Endodermal cell (in vitro differentiated cells): ENCODE measurements around the gene FAN1. TPM values are rescaled to one million over a fixed set of nuclear protein-coding genes. Genes with fewer than 3 reads are reported as not detected.

Experiments
- DNase-seq: peaks from one replicate; pipeline ENCODE4 v3.0.0-alpha.2; 2017
- H3K27ac ChIP-seq: 2 replicates; pipeline ENCODE4 v1.5.1; 2013; ENCODE audit warnings: mild to moderate bottlenecking, low read depth, low read length, moderate library complexity
- H3K27me3 ChIP-seq: 2 replicates; pipeline ENCODE4 v1.6.1; 2013; ENCODE audit warnings: mild to moderate bottlenecking, low read length, moderate library complexity; ENCODE audit not compliant: insufficient read depth, control insufficient read depth, poor library complexity, severe bottlenecking
- H3K36me3 ChIP-seq: 2 replicates; pipeline ENCODE4 v1.7.0; 2013; ENCODE audit warnings: mild to moderate bottlenecking, low read length, moderate library complexity; ENCODE audit not compliant: control insufficient read depth, insufficient read depth
- H3K4me1 ChIP-seq: one replicate; pipeline ENCODE4 v1.7.0; 2013; ENCODE audit warnings: low read length; ENCODE audit not compliant: control insufficient read depth, insufficient read depth
- H3K4me3 ChIP-seq: 2 replicates; pipeline ENCODE4 v1.5.1; 2013; ENCODE audit warnings: mild to moderate bottlenecking, low read length, moderate library complexity
- H3K9ac ChIP-seq: 2 replicates; pipeline ENCODE4 v1.6.1; 2013; ENCODE audit warnings: mild to moderate bottlenecking, low read length, moderate library complexity; ENCODE audit not compliant: poor library complexity, severe bottlenecking; ENCODE audit errors: extremely low read depth
- H3K9me3 ChIP-seq: 2 replicates; pipeline ENCODE4 v1.6.1; 2013; ENCODE audit warnings: mild to moderate bottlenecking, low read length, moderate library complexity; ENCODE audit not compliant: control insufficient read depth
- H3K27ac Mint-ChIP-seq: 2 replicates; pipeline ENCODE4 v1.8.0; 2020; ENCODE audit warnings: mixed read lengths
- H3K27me3 Mint-ChIP-seq: 2 replicates; pipeline ENCODE4 v1.8.0; 2021; ENCODE audit warnings: mild to moderate bottlenecking, mixed read lengths; ENCODE audit not compliant: insufficient read depth
- H3K36me3 Mint-ChIP-seq: 2 replicates; pipeline ENCODE4 v1.8.0; 2020; ENCODE audit warnings: low read depth, mixed read lengths
- H3K4me1 Mint-ChIP-seq: 2 replicates; pipeline ENCODE4 v1.8.0; 2020; ENCODE audit warnings: mixed read lengths
- H3K4me3 Mint-ChIP-seq: 2 replicates; pipeline ENCODE4 v1.8.0; 2020; ENCODE audit warnings: mild to moderate bottlenecking, moderate library complexity, mixed read lengths
- H3K9me3 Mint-ChIP-seq: 2 replicates; pipeline ENCODE4 v1.8.0; 2020; ENCODE audit warnings: mild to moderate bottlenecking, mixed read lengths
- CTCF ChIP-seq: fragments of 200-600 bp; sonication (generic); conservative IDR thresholded peaks from 2 replicates; pipeline ENCODE4 v1.5.0; 2021; ENCODE audit warnings: antibody characterized with exemption, mild to moderate bottlenecking
- WGBS, 2 experiments: methylation state at CpG; one replicate each; pipeline versions ENCODE4 v1.1.5 to v1.1.7; 2013; ENCODE audit warnings: missing lambda C conversion rate in 2 of 2, mixed read lengths in 1 of 2; ENCODE audit not compliant: insufficient coverage in 1 of 2, insufficient read length in 1 of 2; 5-methylcytosine and 5-hydroxymethylcytosine counted together
- long read RNA-seq, 4 experiments: library from polyadenylated mRNA in 2 of 4; library from RNA in 1 of 4; library from capped mRNA in 1 of 4; stranded (forward) in 3 of 4; unstranded in 1 of 4; transcript quantifications; one replicate each; pipeline ENCODE4 v2.0.0, GENCODE V29; 2020 to 2021; ENCODE audit warnings: inconsistent platforms in 1 of 4
- polyA plus RNA-seq, 2 experiments: library from polyadenylated mRNA; stranded (reverse); fragments of 50-300 nt; gene quantifications; one replicate each; pipeline ENCODE4 v1.2.3, GENCODE V29; 2013
- total RNA-seq, 2 donors: library from RNA; stranded (reverse); fragmentation: NEBNext Ultra II Directional in 1 of 2; extraction: Animal tissue kit (Norgen Biotek cat#: 25700) in 1 of 2; gene quantifications; 2 replicates in 1 of 2; 3 replicates in 1 of 2; pipeline ENCODE4 v1.2.1, GENCODE V29; 2021

FAN1 gene
- total RNA-seq, result 10 to 100 TPM; 20.0 to 25.9 TPM
- polyA plus RNA-seq (2013, experiment 1 of 2), result 23.9 TPM
- polyA plus RNA-seq (2013, experiment 2 of 2), result 22.3 TPM
- long read RNA-seq, experiment 1, full-length matches to known transcripts, result 2 of 9 reads
- long read RNA-seq, experiment 1, partial matches to known transcripts, result 4 of 9 reads
- long read RNA-seq, experiment 1, other reads (novel, unspliced or antisense), result 3 of 9 reads
- long read RNA-seq, experiment 2, full-length matches to known transcripts, result 26 of 68 reads
- long read RNA-seq, experiment 2, partial matches to known transcripts, result 15 of 68 reads
- long read RNA-seq, experiment 2, other reads (novel, unspliced or antisense), result 27 of 68 reads
- long read RNA-seq, experiment 3, full-length matches to known transcripts, result 41 of 116 reads
- long read RNA-seq, experiment 3, partial matches to known transcripts, result 17 of 116 reads
- long read RNA-seq, experiment 3, other reads (novel, unspliced or antisense), result 58 of 116 reads
- long read RNA-seq, experiment 4, partial matches to known transcripts, result 1 of 3 reads
- long read RNA-seq, experiment 4, other reads (novel, unspliced or antisense), result 1 of 3 reads

DNA sequence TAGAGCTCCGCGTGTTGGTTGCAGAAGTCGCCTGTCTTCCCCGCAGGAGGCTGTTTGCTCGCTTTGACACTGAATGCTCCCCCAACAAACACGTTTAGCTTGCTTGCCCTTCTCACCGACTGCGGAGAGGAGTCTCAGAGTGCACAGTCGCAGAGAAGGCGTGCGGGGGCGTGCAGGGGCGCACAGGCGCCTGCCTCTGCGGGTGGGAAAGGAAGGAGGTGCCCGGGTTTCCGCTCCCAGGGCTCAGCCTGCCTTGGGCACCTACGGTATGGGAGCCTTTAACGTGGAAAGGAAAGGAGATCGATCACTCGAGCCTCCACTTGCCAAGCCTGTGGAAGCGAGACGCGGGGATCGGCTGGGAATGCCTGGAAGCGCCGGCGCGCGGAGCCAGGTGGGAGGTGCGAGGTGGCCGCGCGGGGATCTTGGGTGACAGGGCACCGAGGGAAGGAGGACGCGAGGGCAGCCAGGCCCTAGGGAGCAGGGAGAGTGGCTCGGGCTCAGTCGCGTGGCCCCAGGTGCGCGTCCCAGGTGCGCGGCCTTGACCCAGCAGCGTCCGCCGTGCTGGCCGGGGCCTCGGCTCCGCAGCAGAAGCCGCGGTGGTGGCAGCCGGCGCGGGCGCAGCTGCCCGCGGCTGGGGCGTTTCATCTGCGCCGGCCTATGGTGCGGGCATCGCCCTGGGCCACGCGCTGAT, at the start of gene FAN1:
TSS of gene FAN1 (plus strand) at position 419 of the 691 bp plus-strand sequence. CDS start 749 bp downstream, outside the sequence.
- WGBS, 2 experiments, result 0% methylated on average over 24 to 65 of the region's 65 CpGs
- Mint-ChIP-seq H3K27ac (peak within 1 kb of the TSS; percentile 89), H3K27me3 (no peaks in the 10 kb centered on the region), H3K9me3 (no peaks in the 10 kb centered on the region), H3K4me3 (peak within 1 kb of the TSS; percentile 84), H3K36me3 (peaks cover 9% of the 10 kb centered on the region), H3K4me1 (peaks cover 2% of the 10 kb centered on the region)
- H3K36me3 ChIP-seq, result peaks cover 10% of the 10 kb centered on the region
- H3K9ac ChIP-seq, result peak within 1 kb of the TSS; percentile 51
- no peaks in the 10 kb centered on the region for H3K4me1 ChIP-seq
- no peaks in the 10 kb centered on the region for H3K9me3 ChIP-seq
- peak within 1 kb of the TSS; percentile 96 for H3K4me3 ChIP-seq
- H3K27me3 ChIP-seq, result no peaks in the 10 kb centered on the region
- H3K27ac ChIP-seq, result peak within 1 kb of the TSS; percentile 12
- DNase-seq, result peak; percentile 95
- no peak for TF ChIP-seq CTCF

DNA sequence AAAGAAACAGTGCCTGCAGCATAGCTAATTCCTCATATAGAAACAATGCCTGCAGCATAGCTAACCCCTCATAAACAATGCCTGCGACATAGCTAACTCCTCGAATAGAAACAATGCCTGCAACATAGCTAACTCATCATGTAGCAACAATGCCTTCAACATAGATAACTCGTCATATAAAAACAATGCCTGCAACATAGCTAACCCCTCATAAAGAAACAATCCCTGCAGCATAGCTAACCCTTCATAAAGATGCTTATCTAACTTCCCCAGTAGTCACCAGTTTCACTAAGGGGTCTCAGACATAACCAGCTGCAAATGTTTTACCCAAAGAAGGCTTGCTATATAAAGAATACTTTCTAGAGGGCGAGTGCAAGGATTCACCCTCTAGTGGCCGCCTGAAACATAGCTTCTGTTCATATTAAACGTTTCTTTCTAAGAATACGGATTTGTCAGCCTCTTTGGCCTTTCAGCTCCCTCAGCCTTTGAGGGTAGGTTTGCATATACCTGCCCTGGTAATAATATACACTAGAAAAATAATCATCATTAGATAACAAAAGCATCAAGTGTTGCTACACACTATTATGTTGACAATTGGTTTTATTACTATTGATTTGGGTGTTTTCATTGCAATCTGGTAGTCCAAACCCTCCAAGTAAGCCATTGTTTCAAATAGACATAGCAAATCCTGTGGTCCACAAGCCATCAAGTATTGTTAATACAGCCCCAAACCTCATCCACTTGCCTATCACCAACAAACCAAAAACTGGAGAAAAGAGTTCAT, 44.4 kb upstream of the FAN1 start:
- no peak overlapping the region for H3K9ac ChIP-seq
- peak overlapping the region; percentile 15 for H3K27ac ChIP-seq
- no peak overlapping the region for H3K4me3 ChIP-seq
- H3K27me3 ChIP-seq, result no peaks in the 10 kb centered on the region
- no peak overlapping the region for H3K4me3 Mint-ChIP-seq
- peaks cover 5% of the 10 kb centered on the region for H3K9me3 Mint-ChIP-seq
- no peaks in the 10 kb centered on the region for H3K9me3 ChIP-seq
- H3K27me3 Mint-ChIP-seq, result no peaks in the 10 kb centered on the region
- peak; percentile 85 for TF ChIP-seq CTCF
- 39 to 45% methylated on average over 3 to 7 of the region's 7 CpGs for WGBS, 2 experiments
- DNase-seq, result no peak
- H3K36me3 Mint-ChIP-seq, result no peaks in the 10 kb centered on the region
- H3K36me3 ChIP-seq, result no peaks in the 10 kb centered on the region
- H3K4me1 Mint-ChIP-seq, result peaks cover 5% of the 10 kb centered on the region
- no peaks in the 10 kb centered on the region for H3K4me1 ChIP-seq
- no peak overlapping the region for H3K27ac Mint-ChIP-seq

DNA sequence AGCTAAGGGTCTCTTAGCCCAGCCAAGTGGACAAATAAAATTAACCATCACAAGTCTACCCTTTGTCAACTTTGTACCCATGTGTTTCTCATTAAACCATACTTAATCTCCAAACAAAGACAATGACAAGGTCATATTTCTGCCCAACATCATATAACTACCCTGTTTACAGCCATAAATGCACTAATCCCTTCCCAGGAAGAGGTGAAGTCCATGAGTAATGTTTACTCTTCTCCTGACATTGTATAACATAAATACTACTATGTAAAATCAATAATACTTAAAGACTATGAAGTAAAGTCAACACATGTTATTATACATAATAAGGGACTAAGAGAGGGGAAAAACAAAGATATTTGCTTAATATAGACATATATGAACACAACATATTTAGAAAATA, 38.5 kb upstream of the FAN1 start:
- Histone ChIP-seq H3K27me3 (no peaks in the 10 kb centered on the region), H3K9me3 (no peaks in the 10 kb centered on the region), H3K36me3 (no peaks in the 10 kb centered on the region), H3K4me1 (no peaks in the 10 kb centered on the region), H3K9ac (no peak overlapping the region), H3K27ac (no peak overlapping the region), H3K4me3 (no peak overlapping the region)
- Mint-ChIP-seq H3K4me3 (no peak overlapping the region), H3K9me3 (no peaks in the 10 kb centered on the region), H3K27ac (no peak overlapping the region), H3K36me3 (no peaks in the 10 kb centered on the region), H3K27me3 (no peaks in the 10 kb centered on the region), H3K4me1 (no peaks in the 10 kb centered on the region)
- DNase-seq, result no peak
- no peak for TF ChIP-seq CTCF
